ENCODE measurements around the gene CCHCR1.

GRCh38 chr6:31190488-31190887, 32.9 kb upstream of the CCHCR1 start:
- TF ChIP-seq POLR2AphosphoS5 (IDR thresholded peaks at IDR 0.05; ENCODE audit: low read depth, low read length): no peak
- no peak for TF ChIP-seq EP300 (IDR thresholded peaks at IDR 0.05; ENCODE audit: borderline replicate concordance in 1 of 2, low read depth in 2 of 2, low read length in 2 of 2)
- no peak for TF ChIP-seq CTCF (IDR thresholded peaks at IDR 0.05; ENCODE audit: control extremely low read depth in 1 of 3, insufficient read depth in 1 of 3, low read depth in 1 of 3, low read length in 3 of 3)
- no peak for TF ChIP-seq MAX (IDR thresholded peaks at IDR 0.05)
- no peak for TF ChIP-seq EZH2 (IDR thresholded peaks at IDR 0.05; ENCODE audit: low read depth, low read length, severe bottlenecking)
